WI38 (cell line): ENCODE data around the gene DLAT.

ENCODE experiments used
- H3K4me3 ChIP-seq: 2 replicates; pipeline ENCODE4 v1.5.1; 2011; ENCODE audit warnings: low read depth, mild to moderate bottlenecking, control low read depth, low read length
- CTCF ChIP-seq: IDR thresholded peaks from 2 replicates; pipeline ENCODE4 v1.5.1; 2012; ENCODE audit warnings: low read depth, mild to moderate bottlenecking, control low read depth, low read length

DLAT gene

DNA sequence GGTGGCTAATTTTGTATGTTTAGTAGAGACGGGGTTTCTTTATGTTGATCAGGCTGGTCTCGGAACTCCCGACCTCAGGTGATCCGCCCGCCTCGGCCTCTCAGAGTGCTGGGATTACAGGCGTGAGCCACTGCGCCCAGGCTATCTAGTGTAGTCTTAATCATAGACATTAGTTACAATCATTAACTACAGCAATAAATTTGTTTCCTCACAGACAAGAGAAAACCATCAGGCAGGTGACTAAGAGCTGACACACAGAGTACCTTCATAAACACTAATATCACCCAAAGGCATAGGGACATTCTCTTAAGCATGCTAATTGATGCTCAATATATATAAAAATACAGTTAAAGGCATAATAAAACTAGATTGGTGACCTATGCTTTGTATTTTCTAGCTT is 80.9 kb downstream of the DLAT start:
- H3K4me3 ChIP-seq = no peak overlapping the region
- TF ChIP-seq CTCF = no peak
